Smooth muscle cell (in vitro differentiated cells): ENCODE results near the gene SESN2. TPM values are rescaled to one million over a fixed set of nuclear protein-coding genes. Genes with fewer than 3 reads are reported as not detected.

ENCODE experiments used
- DNase-seq: peaks from one replicate; lab custom pipeline; 2025; ENCODE audit not compliant: unreplicated experiment; lab: John Stamatoyannopoulos, UW
- H2AFZ ChIP-seq: fragments of 200-600 bp; sonication (generic); 2 replicates; pipeline ENCODE4 v1.6.0; 2016; ENCODE audit warnings: antibody characterized with exemption, low read depth, mild to moderate bottlenecking
- H3F3A ChIP-seq: fragments of 200-600 bp; sonication (generic); 2 replicates; pipeline ENCODE4 v1.6.0; 2017; ENCODE audit warnings: antibody characterized with exemption, low read depth
- H3K27ac ChIP-seq: fragments of 200-600 bp; sonication (generic); 2 replicates; pipeline ENCODE4 v1.5.1; 2016; ENCODE audit warnings: low read depth, mild to moderate bottlenecking
- H3K27me3 ChIP-seq: fragments of 200-600 bp; sonication (generic); 2 replicates; pipeline ENCODE4 v1.6.1; 2016; ENCODE audit warnings: low read depth, mild to moderate bottlenecking
- H3K36me3 ChIP-seq: fragments of 200-600 bp; sonication (generic); 2 replicates; pipeline ENCODE4 v1.5.1; 2016; ENCODE audit warnings: low read depth
- H3K4me1 ChIP-seq: fragments of 200-600 bp; sonication (generic); 2 replicates; pipeline ENCODE4 v1.5.1; 2016; ENCODE audit warnings: low read depth
- H3K4me2 ChIP-seq: fragments of 200-600 bp; sonication (generic); 2 replicates; pipeline ENCODE4 v1.6.0; 2016; ENCODE audit warnings: mild to moderate bottlenecking
- H3K4me3 ChIP-seq: fragments of 200-600 bp; sonication (generic); 2 replicates; pipeline ENCODE4 v1.5.1; 2016; ENCODE audit warnings: mild to moderate bottlenecking
- H3K79me2 ChIP-seq: fragments of 200-600 bp; sonication (generic); 2 replicates; pipeline ENCODE4 v1.6.0; 2016; ENCODE audit warnings: low read depth, mild to moderate bottlenecking
- H3K9ac ChIP-seq: fragments of 200-600 bp; sonication (generic); 2 replicates; pipeline ENCODE4 v1.6.0; 2016; ENCODE audit warnings: low read depth
- H3K9me3 ChIP-seq: fragments of 200-600 bp; sonication (generic); replicated peaks from 2 replicates; pipeline ENCODE4 v1.5.1; 2016; ENCODE audit warnings: low read depth
- H4K20me1 ChIP-seq: fragments of 200-600 bp; sonication (generic); 2 replicates; pipeline ENCODE4 v1.6.0; 2016; ENCODE audit warnings: low read depth
- WGBS: methylation state at CpG from one replicate; pipeline ENCODE4 v1.1.7; 2016; ENCODE audit warnings: low lambda C conversion rate; 5-methylcytosine and 5-hydroxymethylcytosine counted together
- polyA plus RNA-seq: library from polyadenylated mRNA; unstranded; fragments of >200 nt; fragmentation: Nextera tagmentation; extraction: Ambion mirVana; gene quantifications from 2 replicates; pipeline ENCODE4 v1.2.1, GENCODE V29; 2016
- total RNA-seq: library from RNA; depleted of rRNA; stranded (reverse); fragments of >200 nt; gene quantifications from 2 replicates; pipeline ENCODE4 v1.2.3, GENCODE V29; 2014
- TF ChIP-seq, protein P1 (sequence below): fragments of 200-600 bp; sonication (generic); IDR thresholded peaks from 2 replicates; pipeline ENCODE4 v1.5.1; 2017; ENCODE audit warnings: borderline replicate concordance, mild to moderate bottlenecking, antibody characterized with exemption; ENCODE audit not compliant: insufficient read depth, poor library complexity, severe bottlenecking

Gene SESN2
- total and polyA plus RNA-seq, 2 experiments from 2014 or later = 30.8 to 42.8 TPM

DNA sequence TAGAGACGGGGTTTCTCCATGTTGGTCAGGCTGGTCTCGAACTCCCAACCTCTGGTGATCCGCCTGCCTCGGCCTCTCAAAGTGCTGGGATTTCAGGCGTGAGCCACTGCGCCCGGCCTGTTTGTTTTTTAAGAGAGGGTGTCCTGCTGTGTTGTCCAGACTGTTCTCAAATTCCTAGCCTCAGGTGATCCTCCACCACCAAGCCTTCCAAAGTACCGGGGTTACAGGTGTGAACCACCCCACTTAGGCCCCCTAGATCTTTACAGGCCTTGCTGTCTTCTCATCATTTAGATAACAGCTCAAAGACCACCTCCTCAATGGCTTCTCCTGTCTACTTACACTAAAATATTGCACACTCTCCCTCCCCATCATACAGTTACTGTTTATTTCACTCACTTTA lies 6.3 kb downstream of the SESN2 start:
- H3K27ac ChIP-seq = peak overlapping the region; percentile 9
- no peak overlapping the region for H3K4me2 ChIP-seq
- peaks cover 100% of the 10 kb centered on the region for H4K20me1 ChIP-seq
- H3K4me3 ChIP-seq = no peak overlapping the region
- no peaks in the 10 kb centered on the region for H3K36me3 ChIP-seq
- H3K9ac ChIP-seq = no peak overlapping the region
- H3K9me3 ChIP-seq = no peaks in the 10 kb centered on the region
- peaks cover 100% of the 10 kb centered on the region for H3K79me2 ChIP-seq
- no peak for DNase-seq
- H3F3A ChIP-seq = no peaks in the 10 kb centered on the region
- H2AFZ ChIP-seq = no peak overlapping the region
- H3K27me3 ChIP-seq = no peaks in the 10 kb centered on the region
- TF ChIP-seq, protein P1, sequence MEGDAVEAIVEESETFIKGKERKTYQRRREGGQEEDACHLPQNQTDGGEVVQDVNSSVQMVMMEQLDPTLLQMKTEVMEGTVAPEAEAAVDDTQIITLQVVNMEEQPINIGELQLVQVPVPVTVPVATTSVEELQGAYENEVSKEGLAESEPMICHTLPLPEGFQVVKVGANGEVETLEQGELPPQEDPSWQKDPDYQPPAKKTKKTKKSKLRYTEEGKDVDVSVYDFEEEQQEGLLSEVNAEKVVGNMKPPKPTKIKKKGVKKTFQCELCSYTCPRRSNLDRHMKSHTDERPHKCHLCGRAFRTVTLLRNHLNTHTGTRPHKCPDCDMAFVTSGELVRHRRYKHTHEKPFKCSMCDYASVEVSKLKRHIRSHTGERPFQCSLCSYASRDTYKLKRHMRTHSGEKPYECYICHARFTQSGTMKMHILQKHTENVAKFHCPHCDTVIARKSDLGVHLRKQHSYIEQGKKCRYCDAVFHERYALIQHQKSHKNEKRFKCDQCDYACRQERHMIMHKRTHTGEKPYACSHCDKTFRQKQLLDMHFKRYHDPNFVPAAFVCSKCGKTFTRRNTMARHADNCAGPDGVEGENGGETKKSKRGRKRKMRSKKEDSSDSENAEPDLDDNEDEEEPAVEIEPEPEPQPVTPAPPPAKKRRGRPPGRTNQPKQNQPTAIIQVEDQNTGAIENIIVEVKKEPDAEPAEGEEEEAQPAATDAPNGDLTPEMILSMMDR = no peak
- H3K4me1 ChIP-seq = peaks cover 21% of the 10 kb centered on the region
- WGBS = 95% methylated on average over 7 of the region's 8 CpGs

- Histone ChIP-seq H3K79me2 (peaks cover 100% of the 10 kb centered on the region), H3K9ac (no peak overlapping the region), H3K4me2 (peak overlapping the region; percentile 74), H3K9me3 (no peaks in the 10 kb centered on the region), H3K27ac (peak overlapping the region; percentile 44), H2AFZ (no peak overlapping the region), H3K4me1 (peaks cover 21% of the 10 kb centered on the region), H3F3A (no peaks in the 10 kb centered on the region), H3K36me3 (no peaks in the 10 kb centered on the region), H3K4me3 (no peak overlapping the region), H3K27me3 (no peaks in the 10 kb centered on the region), H4K20me1 (peaks cover 100% of the 10 kb centered on the region)
- 42% methylated on average over 5 of the region's 5 CpGs for WGBS
- TF ChIP-seq, protein P1 = no peak
- DNase-seq = no peak
Measured at GRCh38 chr1:28266920-28267322, 7.6 kb downstream of the SESN2 start.

GRCh38 chr1:28267633-28268032 lies 8.3 kb downstream of the SESN2 start:
- TF ChIP-seq, protein P1 = no peak
- 88% methylated on average over 2 of the region's 2 CpGs for WGBS
- no peak for DNase-seq
- Histone ChIP-seq H3K4me1 (peaks cover 21% of the 10 kb centered on the region), H4K20me1 (peaks cover 100% of the 10 kb centered on the region), H3F3A (no peaks in the 10 kb centered on the region), H2AFZ (no peak overlapping the region), H3K36me3 (no peaks in the 10 kb centered on the region), H3K27me3 (no peaks in the 10 kb centered on the region), H3K79me2 (peaks cover 94% of the 10 kb centered on the region), H3K27ac (peak overlapping the region; percentile 44), H3K9ac (no peak overlapping the region), H3K4me3 (no peak overlapping the region), H3K4me2 (no peak overlapping the region), H3K9me3 (no peaks in the 10 kb centered on the region)

GRCh38 chr1:28269529-28269928 lies 10.2 kb downstream of the SESN2 start:
- H3K4me3 ChIP-seq = no peak overlapping the region
- H4K20me1 ChIP-seq = peaks cover 100% of the 10 kb centered on the region
- H3F3A ChIP-seq = no peaks in the 10 kb centered on the region
- H3K9ac ChIP-seq = no peak overlapping the region
- H3K27me3 ChIP-seq = no peaks in the 10 kb centered on the region
- H3K4me2 ChIP-seq = no peak overlapping the region
- no peak overlapping the region for H2AFZ ChIP-seq
- TF ChIP-seq, protein P1 = no peak
- H3K4me1 ChIP-seq = peaks cover 17% of the 10 kb centered on the region
- peaks cover 2% of the 10 kb centered on the region for H3K36me3 ChIP-seq
- DNase-seq = no peak
- no peaks in the 10 kb centered on the region for H3K9me3 ChIP-seq
- WGBS = 92% methylated on average over 2 of the region's 2 CpGs
- H3K27ac ChIP-seq = no peak overlapping the region
- peaks cover 78% of the 10 kb centered on the region for H3K79me2 ChIP-seq
